Thoracic aorta (tissue), 2 donors: Measurements from ENCODE around the gene TAC3. TPM values are rescaled to one million over a fixed set of nuclear protein-coding genes. Genes with fewer than 3 reads are reported as not detected.

Experiments
- ATAC-seq: fragments of 150-250 bp; one replicate; pipeline ENCODE4 v1.8.0; 2017; ENCODE audit warnings: low read depth; ENCODE audit not compliant: insufficient number of reproducible peaks, low FRiP score
- DNase-seq: peaks from one replicate; pipeline ENCODE4 v3.0.0-alpha.2; 2020; ENCODE audit warnings: low spot score
- H3K27ac ChIP-seq, 2 donors: fragments of 200-600 bp; sonication (generic); 1 replicate in 1 of 2; 2 replicates in 1 of 2; pipeline ENCODE4 v1.5.1; 2016; ENCODE audit warnings: mild to moderate bottlenecking in 2 of 2, moderate library complexity in 2 of 2
- H3K27me3 ChIP-seq: fragments of 200-600 bp; sonication (generic); replicated peaks from 2 replicates; pipeline ENCODE4 v1.6.0; 2016; ENCODE audit warnings: mild to moderate bottlenecking; ENCODE audit not compliant: insufficient read depth
- H3K36me3 ChIP-seq: fragments of 200-600 bp; sonication (generic); one replicate; pipeline ENCODE4 v1.5.1; 2016
- H3K4me1 ChIP-seq, 2 donors: fragments of 200-600 bp; sonication (generic); 1 replicate in 1 of 2; 2 replicates in 1 of 2; pipeline versions ENCODE4 v1.5.1 to v1.6.0; 2016; ENCODE audit warnings: low read depth in 2 of 2, mild to moderate bottlenecking in 1 of 2; ENCODE audit not compliant: control insufficient read depth in 1 of 2
- H3K4me3 ChIP-seq: fragments of 200-600 bp; sonication (generic); 2 replicates; pipeline ENCODE4 v1.5.1; 2016; ENCODE audit warnings: mild to moderate bottlenecking
- H3K9me3 ChIP-seq: fragments of 200-600 bp; sonication (generic); 2 replicates; pipeline ENCODE4 v1.5.1; 2016
- CTCF ChIP-seq: fragments of 200-600 bp; sonication (generic); IDR thresholded peaks from one replicate; pipeline ENCODE4 v1.5.1; 2019; ENCODE audit warnings: antibody characterized with exemption
- total RNA-seq, 2 donors: library from RNA; depleted of rRNA; stranded (reverse); fragments of >200 nt; gene quantifications; one replicate each; pipeline versions ENCODE4 v1.1.0 to v1.2.3, GENCODE V29; 2016

TAC3 gene
- total RNA-seq, 2 donors from 2014 or later: not detected

GRCh38 chr12:57046947-57047890 lies 30.9 kb upstream of the TAC3 start:
- Histone ChIP-seq H3K36me3 (no peaks in the 10 kb centered on the region), H3K4me1 (no peaks in the 10 kb centered on the region), H3K27me3 (no peaks in the 10 kb centered on the region), H3K27ac (no peak overlapping the region), H3K9me3 (no peaks in the 10 kb centered on the region), H3K4me3 (no peak overlapping the region)
- ATAC-seq: no peak
- DNase-seq: no peak
- TF ChIP-seq CTCF: no peak

GRCh38 chr12:57046086-57046791 lies 29.9 kb upstream of the TAC3 start:
- H3K4me3 ChIP-seq: no peak overlapping the region
- no peak for ATAC-seq
- no peaks in the 10 kb centered on the region for H3K9me3 ChIP-seq
- H3K4me1 ChIP-seq: no peaks in the 10 kb centered on the region
- no peak for TF ChIP-seq CTCF
- no peak for DNase-seq
- no peak overlapping the region for H3K27ac ChIP-seq
- no peaks in the 10 kb centered on the region for H3K36me3 ChIP-seq
- H3K27me3 ChIP-seq: no peaks in the 10 kb centered on the region

- Histone ChIP-seq H3K36me3 (no peaks in the 10 kb centered on the region), H3K4me1 (no peaks in the 10 kb centered on the region), H3K27me3 (no peaks in the 10 kb centered on the region), H3K4me3 (no peak overlapping the region), H3K9me3 (no peaks in the 10 kb centered on the region), H3K27ac (no peak overlapping the region)
- TF ChIP-seq CTCF: no peak
- no peak for DNase-seq
- ATAC-seq: no peak
Measured at GRCh38 chr12:57044889-57045288, 28.6 kb upstream of the TAC3 start.

GRCh38 chr12:57044468-57044867 lies 28.1 kb upstream of the TAC3 start:
- H3K27me3 ChIP-seq: no peaks in the 10 kb centered on the region
- H3K36me3 ChIP-seq: no peaks in the 10 kb centered on the region
- H3K9me3 ChIP-seq: no peaks in the 10 kb centered on the region
- no peak for ATAC-seq
- H3K4me3 ChIP-seq: no peak overlapping the region
- TF ChIP-seq CTCF: no peak
- no peak for DNase-seq
- no peaks in the 10 kb centered on the region for H3K4me1 ChIP-seq
- H3K27ac ChIP-seq: no peak overlapping the region

- no peaks in the 10 kb centered on the region for H3K9me3 ChIP-seq
- TF ChIP-seq CTCF: no peak
- H3K4me1 ChIP-seq: no peaks in the 10 kb centered on the region
- DNase-seq (no peak), ATAC-seq (no peak)
- no peak overlapping the region for H3K27ac ChIP-seq
- H3K27me3 ChIP-seq: no peaks in the 10 kb centered on the region
- no peak overlapping the region for H3K4me3 ChIP-seq
- H3K36me3 ChIP-seq: no peaks in the 10 kb centered on the region
Measured at GRCh38 chr12:57042695-57043094, 26.4 kb upstream of the TAC3 start.
